Fibroblast of skin of right biceps (primary cell): ENCODE results near the gene F10.
"Not testable (repeated sequence)": the region's sequence is repeated elsewhere in the genome, so short reads cannot be mapped to it uniquely, and the experiment has no call there.

Source experiments
- DNase-seq: peaks from one replicate; pipeline ENCODE4 v3.0.0-alpha.2; 2013

F10 gene

GRCh38 chr13:113086991-113087922 is 35.3 kb upstream of the F10 start:
- no peak for DNase-seq

GRCh38 chr13:113087923-113088690 is 34.5 kb upstream of the F10 start:
- DNase-seq = no peak

- no peak for DNase-seq
Observed at GRCh38 chr13:113088691-113089020, 33.9 kb upstream of the F10 start.

GRCh38 chr13:113089693-113090414 is 32.7 kb upstream of the F10 start:
- no peak for DNase-seq

GRCh38 chr13:113090415-113090770 is 32.2 kb upstream of the F10 start:
- no peak for DNase-seq

- DNase-seq = no peak
Observed at GRCh38 chr13:113090806-113091205, 31.8 kb upstream of the F10 start.

GRCh38 chr13:113091211-113091771 is 31.3 kb upstream of the F10 start:
- DNase-seq = no peak

- DNase-seq = no peak
Observed at GRCh38 chr13:113091891-113092775, 30.5 kb upstream of the F10 start.

- DNase-seq = no peak
Observed at GRCh38 chr13:113092776-113093579, 29.6 kb upstream of the F10 start.

- no peak for DNase-seq
Observed at GRCh38 chr13:113093580-113094409, 28.8 kb upstream of the F10 start.

- DNase-seq = no peak
Observed at GRCh38 chr13:113094410-113094800, 28.2 kb upstream of the F10 start.

GRCh38 chr13:113095146-113096051 is 27.2 kb upstream of the F10 start:
- DNase-seq = no peak

- no peak for DNase-seq
Observed at GRCh38 chr13:113096052-113096744, 26.4 kb upstream of the F10 start.

- DNase-seq = no peak
Observed at GRCh38 chr13:113096745-113097305, 25.8 kb upstream of the F10 start.

GRCh38 chr13:113097651-113098050 is 24.9 kb upstream of the F10 start:
- DNase-seq = no peak

GRCh38 chr13:113098162-113098732 is 24.4 kb upstream of the F10 start:
- DNase-seq = peak; percentile 67

GRCh38 chr13:113099142-113099541 is 23.5 kb upstream of the F10 start:
- DNase-seq = no peak

- DNase-seq = not testable (repeated sequence)
Observed at GRCh38 chr13:113102302-113102701, 20.3 kb upstream of the F10 start.
